Measurements from ENCODE around the gene ZNF555.
A peak's percentile ranks its signal among the peaks of the same experiment; 100 is the strongest.

ZNF555 gene

GRCh38 chr19:2827022-2827421 is 14.3 kb upstream of the ZNF555 start:
- DNase-seq (ENCODE audit: low spot score): no peak

DNA sequence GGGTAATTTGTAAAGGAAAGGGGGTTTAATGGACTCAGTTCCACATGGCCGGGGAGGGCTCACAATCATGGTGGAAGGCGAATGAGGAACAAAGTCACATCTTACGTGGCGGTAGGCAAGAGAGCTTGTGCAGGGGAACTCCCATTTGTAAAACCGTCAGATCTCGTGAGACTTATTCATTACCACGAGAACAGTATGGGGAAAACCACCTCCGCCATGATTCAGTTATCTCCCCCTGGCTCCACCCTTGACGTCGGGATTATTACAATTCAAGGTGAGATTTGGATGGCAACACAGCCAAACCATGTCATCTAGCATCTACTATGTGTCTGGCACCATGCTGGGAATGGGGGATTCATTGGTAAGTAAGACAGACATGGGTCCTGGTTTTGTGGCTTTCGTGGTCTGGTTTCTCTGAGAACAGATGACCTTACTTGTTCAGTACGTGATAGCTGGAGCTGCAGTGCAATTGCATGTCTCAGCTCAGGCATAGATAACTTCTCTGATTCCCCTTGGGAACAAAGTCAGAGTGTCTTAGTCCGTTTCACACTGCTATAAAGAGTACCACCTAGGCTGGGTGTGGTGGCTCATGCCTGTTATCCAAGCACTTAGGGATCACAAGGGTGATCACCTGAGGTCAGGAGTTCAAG is 13.3 kb upstream of the ZNF555 start:
- DNase-seq (ENCODE audit: low spot score): no peak

DNA sequence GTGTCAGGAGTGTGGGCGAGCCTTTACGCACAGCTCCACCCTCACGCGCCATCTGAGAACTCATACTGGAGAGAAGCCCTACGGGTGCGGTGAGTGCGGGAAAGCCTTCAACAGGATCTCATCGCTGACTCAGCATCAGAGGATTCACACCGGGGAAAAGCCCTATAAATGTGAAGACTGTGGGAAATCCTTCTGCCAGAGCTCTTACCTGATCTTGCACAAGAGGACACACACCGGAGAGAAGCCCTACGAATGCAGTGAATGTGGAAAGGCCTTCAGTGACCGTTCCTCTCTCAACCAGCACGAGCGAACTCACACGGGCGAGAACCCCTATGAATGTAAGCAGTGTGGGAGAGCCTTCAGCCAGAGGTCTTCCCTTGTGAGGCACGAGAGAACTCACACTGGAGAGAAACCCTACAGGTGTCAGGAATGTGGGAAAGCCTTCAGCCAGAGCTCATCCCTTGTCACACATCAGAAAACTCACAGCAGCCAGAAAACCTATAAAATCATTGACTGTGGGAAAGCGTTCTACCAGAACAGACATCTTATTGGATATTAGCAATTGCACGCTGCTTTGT is 6.9 kb upstream of the ZNF555 start:
- no peak for DNase-seq (ENCODE audit: low spot score)

DNA sequence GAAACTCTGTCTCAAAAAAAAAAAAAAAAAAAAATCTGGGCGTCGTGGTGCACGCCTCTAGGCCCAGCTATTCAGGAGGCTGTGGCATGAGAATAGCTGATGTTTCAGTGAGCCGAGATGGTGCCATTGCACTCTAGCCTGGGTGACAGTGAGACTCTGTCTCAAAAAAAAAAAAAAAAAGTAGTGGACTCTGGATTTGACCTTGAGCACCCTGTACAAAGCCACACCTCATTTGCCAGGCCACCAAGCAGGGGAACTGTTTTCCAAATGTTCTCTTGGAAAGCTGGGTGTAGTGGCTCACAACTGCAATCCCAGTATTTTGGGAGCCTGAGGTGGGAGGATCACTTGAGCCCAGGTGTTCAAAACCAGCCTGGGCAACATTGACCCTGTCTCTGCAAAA is 3.8 kb upstream of the ZNF555 start:
- no peak for DNase-seq (ENCODE audit: low spot score)

- DNase-seq (ENCODE audit: low spot score): peak; percentile 69
Observed at GRCh38 chr19:2841855-2842574, 740 bp downstream of the ZNF555 start.

GRCh38 chr19:2845107-2845506 is 3.8 kb downstream of the ZNF555 start:
- no peak for DNase-seq (ENCODE audit: low spot score)

DNA sequence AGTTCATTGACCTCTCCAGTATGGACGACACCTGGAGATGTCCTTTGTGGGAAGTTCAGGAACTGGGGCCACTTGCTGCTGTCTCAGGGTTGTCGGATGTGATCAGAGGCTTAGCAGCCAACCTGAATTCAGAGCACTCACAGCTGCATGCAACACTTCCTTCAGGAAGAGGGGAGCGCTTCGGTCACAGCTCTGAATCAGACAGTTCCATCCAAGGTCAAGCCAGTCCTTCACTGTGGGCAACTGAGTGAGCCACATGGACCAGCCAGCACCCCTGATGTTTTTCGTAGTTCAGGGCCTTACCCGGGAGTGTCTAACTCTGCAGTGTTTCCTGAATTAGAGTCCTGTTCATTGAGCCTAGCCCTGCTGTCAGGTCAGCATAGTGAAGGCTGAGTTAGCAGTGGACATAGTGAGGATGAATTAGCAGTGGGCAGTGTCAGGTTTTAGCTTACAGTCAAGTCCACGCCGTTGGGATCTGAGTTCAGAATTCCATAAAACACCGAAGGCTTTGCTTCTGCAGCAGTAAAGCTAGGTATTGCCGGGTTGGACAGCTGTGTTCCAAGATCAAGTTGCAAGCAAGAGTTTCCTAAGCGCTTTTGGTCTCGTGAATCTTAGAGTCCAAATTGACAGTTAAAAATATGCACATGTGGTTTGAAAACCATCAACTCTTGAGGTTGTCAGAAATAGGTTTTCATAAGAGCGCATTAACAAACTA is 5.1 kb downstream of the ZNF555 start:
- no peak for DNase-seq (ENCODE audit: low spot score)

- DNase-seq (ENCODE audit: low spot score): no peak
Observed at GRCh38 chr19:2847507-2847906, 6.2 kb downstream of the ZNF555 start.

GRCh38 chr19:2848616-2849015 is 7.3 kb downstream of the ZNF555 start:
- no peak for DNase-seq (ENCODE audit: low spot score)

- no peak for DNase-seq (ENCODE audit: low spot score)
Observed at GRCh38 chr19:2850256-2850925, 9.1 kb downstream of the ZNF555 start.

DNA sequence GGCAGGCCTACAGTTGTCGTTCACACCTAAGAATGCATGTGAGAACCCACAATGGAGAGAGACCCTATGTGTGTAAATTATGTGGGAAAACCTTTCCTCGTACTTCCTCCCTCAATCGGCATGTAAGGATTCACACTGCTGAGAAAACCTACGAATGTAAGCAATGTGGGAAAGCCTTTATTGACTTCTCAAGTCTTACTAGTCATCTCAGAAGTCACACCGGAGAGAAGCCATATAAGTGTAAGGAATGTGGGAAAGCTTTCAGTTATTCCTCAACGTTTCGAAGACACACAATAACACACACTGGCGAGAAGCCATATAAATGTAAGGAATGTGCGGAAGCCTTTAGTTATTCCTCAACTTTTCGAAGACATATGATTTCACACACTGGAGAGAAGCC is 11.3 kb downstream of the ZNF555 start:
- no peak for DNase-seq (ENCODE audit: low spot score)

DNA sequence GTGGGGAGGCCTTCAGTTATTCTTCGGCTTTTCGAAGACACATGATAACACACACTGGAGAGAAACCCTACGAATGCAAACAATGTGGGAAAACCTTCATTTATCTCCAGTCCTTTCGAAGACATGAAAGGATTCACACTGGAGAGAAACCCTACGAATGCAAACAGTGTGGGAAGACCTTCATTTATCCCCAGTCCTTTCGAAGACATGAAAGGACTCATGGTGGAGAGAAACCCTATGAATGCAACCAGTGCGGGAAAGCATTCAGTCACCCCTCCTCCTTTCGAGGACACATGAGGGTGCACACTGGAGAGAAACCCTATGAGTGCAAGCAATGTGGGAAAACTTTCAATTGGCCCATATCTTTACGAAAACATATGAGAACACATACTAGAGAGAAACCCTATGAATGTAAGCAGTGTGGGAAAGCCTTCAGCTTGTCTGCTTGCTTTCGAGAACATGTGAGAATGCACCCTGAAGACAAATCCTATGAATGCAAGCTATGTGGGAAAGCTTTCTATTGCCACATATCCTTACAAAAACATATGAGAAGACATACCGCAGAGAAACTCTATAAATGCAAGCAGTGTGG is 11.8 kb downstream of the ZNF555 start:
- DNase-seq (ENCODE audit: low spot score): no peak

GRCh38 chr19:2854849-2855248 is 13.6 kb downstream of the ZNF555 start:
- DNase-seq (ENCODE audit: low spot score): no peak

DNA sequence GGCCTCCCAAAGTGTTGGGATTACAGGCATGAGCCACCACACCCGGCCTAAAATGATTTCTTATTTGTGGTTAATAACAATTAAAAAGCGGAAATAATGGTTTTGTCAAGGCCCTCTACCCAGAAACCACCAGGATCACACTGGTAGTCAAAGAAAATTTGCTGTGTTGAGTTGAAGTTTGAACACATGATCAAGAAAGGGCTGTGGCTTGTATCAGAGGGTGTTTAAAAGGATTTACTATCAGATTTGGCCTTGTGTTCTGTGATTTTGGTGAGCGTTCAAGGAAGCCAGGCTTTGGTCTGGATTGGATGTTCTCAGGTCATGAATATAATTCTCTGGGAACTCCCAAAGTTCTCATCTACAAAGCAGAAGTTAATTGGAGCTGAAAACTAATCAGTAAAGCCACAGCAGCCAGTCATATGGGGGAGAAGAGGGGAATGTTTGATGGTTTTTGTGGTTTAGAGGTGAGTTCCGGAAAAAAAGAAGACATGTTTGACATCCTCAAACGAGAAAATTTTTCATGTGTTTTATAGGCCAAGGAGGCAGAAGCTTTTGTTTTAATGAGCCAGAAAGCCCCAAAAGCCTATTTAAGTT is 15.3 kb downstream of the ZNF555 start:
- no peak for DNase-seq (ENCODE audit: low spot score)

GRCh38 chr19:2858864-2859263 is 17.6 kb downstream of the ZNF555 start:
- no peak for DNase-seq (ENCODE audit: low spot score)

GRCh38 chr19:2863816-2864215 is 22.5 kb downstream of the ZNF555 start:
- no peak for DNase-seq (ENCODE audit: low spot score)

DNA sequence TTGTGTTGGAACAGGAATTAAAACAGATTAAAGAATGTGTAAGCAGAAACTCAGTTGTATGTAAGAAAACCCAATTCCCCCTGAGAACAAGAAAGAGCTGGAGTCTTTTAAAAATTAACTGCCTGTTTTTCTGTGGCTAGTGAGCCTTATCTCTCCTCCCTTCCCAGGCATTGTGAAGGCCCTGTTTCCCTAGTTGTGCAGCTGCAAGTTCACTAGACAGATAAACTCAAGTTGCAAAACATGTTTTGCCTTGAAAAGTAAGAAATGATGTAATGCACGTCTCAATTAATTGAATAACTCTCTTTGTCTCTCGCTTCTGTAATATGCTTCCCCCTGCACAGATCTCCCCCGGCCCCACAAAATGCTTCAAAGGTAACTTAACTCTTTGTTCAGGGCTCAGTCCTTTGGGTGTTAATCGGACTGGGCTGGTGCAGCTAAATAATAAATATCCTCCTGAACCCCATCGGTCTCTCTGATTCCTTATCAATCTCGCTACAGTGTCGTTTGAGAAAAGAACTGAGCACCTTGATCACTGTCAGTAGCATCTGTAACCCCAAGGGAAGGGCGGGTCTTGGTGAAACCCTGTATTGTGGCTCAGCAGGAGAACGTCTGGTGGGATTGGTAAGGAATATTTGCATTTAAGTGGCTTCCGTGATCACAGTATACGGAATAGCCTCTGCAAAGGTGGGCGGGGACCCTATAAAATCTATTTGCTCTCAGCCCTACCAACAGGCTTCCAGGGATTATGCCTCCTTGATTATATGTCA is 24.2 kb downstream of the ZNF555 start:
- no peak for DNase-seq (ENCODE audit: low spot score)

- no peak for DNase-seq (ENCODE audit: low spot score)
Observed at GRCh38 chr19:2866495-2867024, 25.3 kb downstream of the ZNF555 start.

DNA sequence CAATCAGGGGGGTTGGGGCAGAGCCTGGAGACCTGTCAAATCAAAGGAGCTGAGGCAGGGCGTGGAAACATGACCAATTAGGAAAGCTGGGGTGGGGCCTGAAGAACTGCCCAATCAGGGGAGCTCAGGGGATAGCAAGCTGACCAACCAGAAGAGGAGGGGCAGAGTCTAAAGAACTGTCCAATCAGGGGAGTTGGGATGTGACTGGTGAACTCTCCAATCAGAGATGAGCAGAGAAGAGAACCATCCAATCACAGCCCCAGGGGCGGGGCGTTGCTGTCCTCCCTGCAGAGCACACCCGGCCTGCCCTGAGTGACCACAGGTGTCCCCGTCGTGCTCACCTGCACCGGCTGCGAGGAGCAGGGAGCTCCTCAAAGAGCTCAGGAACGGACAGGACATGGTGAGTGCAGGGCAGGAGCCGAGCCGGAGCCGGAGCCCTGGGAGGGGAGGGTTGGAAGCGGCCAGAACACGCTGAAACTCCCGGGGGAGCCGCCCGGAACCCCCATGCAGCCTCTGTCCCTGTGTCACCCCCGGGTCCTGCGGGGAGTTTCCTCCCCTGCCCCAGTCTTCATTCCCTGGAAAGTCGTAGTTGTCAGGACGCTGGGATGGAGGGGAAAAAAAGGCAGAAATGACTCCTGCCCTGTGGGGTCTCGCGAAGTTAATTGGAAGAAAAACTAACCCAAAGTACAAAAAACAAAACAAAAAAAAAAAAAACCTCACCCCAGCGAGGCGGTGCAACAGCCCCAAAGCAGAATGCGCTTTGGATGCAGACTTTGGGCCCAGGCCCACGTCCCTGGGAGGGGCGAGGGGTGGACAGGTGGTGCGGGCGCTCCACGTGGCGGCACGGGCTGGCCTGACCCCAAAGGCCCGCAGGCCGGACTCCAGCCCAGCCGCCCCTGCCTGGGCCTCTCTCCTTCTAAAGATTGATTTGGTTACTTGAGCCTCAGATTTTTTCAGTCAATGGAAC is 26.0 kb downstream of the ZNF555 start, which contains the start of gene ZNF556:
Gene ZNF556 (plus strand): TSS at position 311 of the 967 bp plus-strand sequence. CDS start 87 bp downstream, at position 398.
- peak; percentile 48 for DNase-seq (ENCODE audit: low spot score)

All from D341Med (cell line).